ENCODE measurements around the gene CNNM1.

DNA sequence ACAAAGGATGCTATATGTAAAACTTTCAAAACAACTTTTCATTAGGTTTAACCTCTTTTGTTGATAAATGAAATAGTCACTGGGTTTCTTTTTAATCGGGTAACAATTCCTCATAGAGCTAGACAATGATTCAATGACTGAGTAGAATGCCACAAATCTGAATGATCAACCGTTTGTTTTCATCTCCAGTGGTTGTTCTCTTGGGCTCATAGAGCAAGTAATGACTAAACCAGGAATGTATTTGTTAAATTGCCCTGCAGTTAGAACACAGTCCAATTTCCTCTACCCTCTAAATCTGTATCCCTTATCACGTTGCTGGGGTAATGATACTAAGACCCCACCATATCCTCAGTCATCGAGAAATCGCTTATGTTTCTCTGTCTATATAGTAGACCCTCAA lies 40.0 kb downstream of the CNNM1 start:
- TF ChIP-seq EZH2phosphoT487 (IDR thresholded peaks at IDR 0.05; ENCODE audit: low read depth, severe bottlenecking, unreplicated experiment) (no peak), CTCF (IDR thresholded peaks at IDR 0.05; ENCODE audit: poor library complexity) (no peak), EZH2 (IDR thresholded peaks at IDR 0.05; ENCODE audit: borderline replicate concordance) (no peak)
